Ascending aorta (tissue), 2 donors: Measurements from ENCODE around the gene LAMA2. TPM values are rescaled to one million over a fixed set of nuclear protein-coding genes. Genes with fewer than 3 reads are reported as not detected.

Experiments
- DNase-seq, 2 donors: peaks; one replicate each; pipeline ENCODE4 v3.0.0-alpha.2; 2019; ENCODE audit warnings: low spot score in 2 of 2
- H3K27ac ChIP-seq, 2 donors: fragments of 200-600 bp; sonication (generic); one replicate each; pipeline ENCODE4 v1.5.1; 2016 to 2017; ENCODE audit warnings: mild to moderate bottlenecking in 1 of 2
- H3K27me3 ChIP-seq: fragments of 200-600 bp; sonication (generic); one replicate; pipeline ENCODE4 v1.5.1; 2017
- H3K36me3 ChIP-seq, 2 donors: fragments of 200-600 bp; sonication (generic); one replicate each; pipeline ENCODE4 v1.5.1; 2016
- H3K4me1 ChIP-seq, 2 donors: fragments of 200-600 bp; sonication (generic); one replicate each; pipeline ENCODE4 v1.5.1; 2016 to 2017; ENCODE audit warnings: mild to moderate bottlenecking in 1 of 2
- H3K4me3 ChIP-seq, 2 donors: fragments of 200-600 bp; sonication (generic); one replicate each; pipeline ENCODE4 v1.5.1; 2016 to 2017; ENCODE audit warnings: mild to moderate bottlenecking in 1 of 2
- H3K9me3 ChIP-seq, 2 donors: fragments of 200-600 bp; sonication (generic); one replicate each; pipeline ENCODE4 v1.5.1; 2016
- intact Hi-C: fragments of 100-400 bp; cut with DNase I; formaldehyde crosslinking; loops from one replicate; pipeline ENCODE4 v1.15.1; 2023
- total RNA-seq: library from RNA; depleted of rRNA; stranded (reverse); fragments of >200 nt; gene quantifications from one replicate; pipeline ENCODE4 v1.1.0, GENCODE V29; 2016
- TF ChIP-seq, protein P1 (sequence below), 3 experiments: fragments of 200-600 bp in 2 of 3; fragments of 450-650 bp in 1 of 3; sonication (generic) in 2 of 3; IDR thresholded peaks; one replicate each; pipeline ENCODE4 v1.5.1; 2016 to 2019; ENCODE audit warnings: antibody characterized with exemption in 3 of 3, mild to moderate bottlenecking in 1 of 3, moderate library complexity in 1 of 3

LAMA2 gene
- total RNA-seq, 1 donor from 2014 or later, result 45.2 TPM

GRCh38 chr6:128888444-128889175 lies 5.7 kb downstream of the LAMA2 start:
- H3K4me3 ChIP-seq, result no peak overlapping the region
- intact Hi-C loops, result no loop called here
- TF ChIP-seq, protein P1, sequence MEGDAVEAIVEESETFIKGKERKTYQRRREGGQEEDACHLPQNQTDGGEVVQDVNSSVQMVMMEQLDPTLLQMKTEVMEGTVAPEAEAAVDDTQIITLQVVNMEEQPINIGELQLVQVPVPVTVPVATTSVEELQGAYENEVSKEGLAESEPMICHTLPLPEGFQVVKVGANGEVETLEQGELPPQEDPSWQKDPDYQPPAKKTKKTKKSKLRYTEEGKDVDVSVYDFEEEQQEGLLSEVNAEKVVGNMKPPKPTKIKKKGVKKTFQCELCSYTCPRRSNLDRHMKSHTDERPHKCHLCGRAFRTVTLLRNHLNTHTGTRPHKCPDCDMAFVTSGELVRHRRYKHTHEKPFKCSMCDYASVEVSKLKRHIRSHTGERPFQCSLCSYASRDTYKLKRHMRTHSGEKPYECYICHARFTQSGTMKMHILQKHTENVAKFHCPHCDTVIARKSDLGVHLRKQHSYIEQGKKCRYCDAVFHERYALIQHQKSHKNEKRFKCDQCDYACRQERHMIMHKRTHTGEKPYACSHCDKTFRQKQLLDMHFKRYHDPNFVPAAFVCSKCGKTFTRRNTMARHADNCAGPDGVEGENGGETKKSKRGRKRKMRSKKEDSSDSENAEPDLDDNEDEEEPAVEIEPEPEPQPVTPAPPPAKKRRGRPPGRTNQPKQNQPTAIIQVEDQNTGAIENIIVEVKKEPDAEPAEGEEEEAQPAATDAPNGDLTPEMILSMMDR (IDR thresholded peaks at IDR 0.05), result no peak
- H3K4me1 ChIP-seq, result no peaks in the 10 kb centered on the region
- H3K27me3 ChIP-seq, result no peaks in the 10 kb centered on the region
- H3K27ac ChIP-seq, result no peak overlapping the region
- no peaks in the 10 kb centered on the region for H3K9me3 ChIP-seq
- DNase-seq, result no peak
- no peaks in the 10 kb centered on the region for H3K36me3 ChIP-seq

GRCh38 chr6:128889870-128890269 lies 6.9 kb downstream of the LAMA2 start:
- Histone ChIP-seq H3K27ac (no peak overlapping the region), H3K4me1 (no peaks in the 10 kb centered on the region), H3K36me3 (no peaks in the 10 kb centered on the region), H3K9me3 (no peaks in the 10 kb centered on the region), H3K4me3 (no peak overlapping the region), H3K27me3 (no peaks in the 10 kb centered on the region)
- intact Hi-C loops, result no loop called here
- no peak for DNase-seq
- TF ChIP-seq, protein P1 (IDR thresholded peaks at IDR 0.05), result no peak

DNA sequence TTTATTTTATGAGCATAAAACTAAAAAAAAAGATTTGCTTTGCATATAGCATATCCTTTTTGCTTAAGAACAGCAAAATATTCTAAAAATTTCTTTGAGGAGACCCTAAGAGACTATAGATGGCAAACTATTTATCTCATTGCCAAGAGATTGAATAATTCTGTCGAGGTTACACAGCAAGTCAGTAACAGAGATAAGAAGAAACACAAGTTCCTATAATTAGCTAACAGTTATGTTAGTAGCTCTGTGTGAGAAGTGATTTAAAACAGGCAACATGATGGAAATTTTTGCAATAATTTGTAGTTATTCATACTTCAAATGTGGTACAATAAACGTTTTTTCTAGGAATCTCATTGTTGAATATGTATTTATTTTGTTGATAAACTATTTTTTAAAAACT lies 9.1 kb downstream of the LAMA2 start:
- H3K27me3 ChIP-seq, result no peaks in the 10 kb centered on the region
- no peak overlapping the region for H3K4me3 ChIP-seq
- no peak overlapping the region for H3K27ac ChIP-seq
- TF ChIP-seq, protein P1 (IDR thresholded peaks at IDR 0.05), result no peak
- no peaks in the 10 kb centered on the region for H3K9me3 ChIP-seq
- H3K36me3 ChIP-seq, result no peaks in the 10 kb centered on the region
- no peaks in the 10 kb centered on the region for H3K4me1 ChIP-seq
- intact Hi-C loops, result no loop called here
- no peak for DNase-seq

- Histone ChIP-seq H3K27me3 (no peaks in the 10 kb centered on the region), H3K4me3 (no peak overlapping the region), H3K27ac (no peak overlapping the region), H3K4me1 (no peaks in the 10 kb centered on the region), H3K36me3 (no peaks in the 10 kb centered on the region), H3K9me3 (no peaks in the 10 kb centered on the region)
- DNase-seq, result no peak
- intact Hi-C loops, result no loop called here
- TF ChIP-seq, protein P1 (IDR thresholded peaks at IDR 0.05), result no peak
These were observed 16.6 kb downstream of the LAMA2 start for GRCh38 chr6:128899341-128900050.

DNA sequence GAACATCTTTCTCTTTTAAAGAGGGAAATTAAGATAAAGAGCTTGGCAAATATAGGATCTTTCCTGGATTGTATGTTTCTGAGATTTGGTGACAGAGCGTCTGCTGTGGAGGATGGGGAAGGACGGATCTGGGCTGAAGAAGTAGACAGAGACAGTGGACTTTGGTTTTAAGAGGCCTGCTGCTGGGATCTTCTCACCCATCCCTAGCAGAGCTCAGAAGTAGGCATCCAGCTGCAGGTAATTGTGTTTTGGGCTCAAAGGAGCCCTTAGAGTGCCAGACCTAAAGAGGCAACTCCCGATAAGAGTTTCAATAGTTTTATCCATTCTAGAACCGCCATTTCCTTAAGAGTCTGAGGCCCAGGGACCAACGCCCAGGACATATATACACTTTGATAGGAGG lies 20.8 kb downstream of the LAMA2 start:
- Histone ChIP-seq H3K9me3 (no peaks in the 10 kb centered on the region), H3K36me3 (no peaks in the 10 kb centered on the region), H3K27ac (no peak overlapping the region), H3K27me3 (no peaks in the 10 kb centered on the region), H3K4me1 (no peaks in the 10 kb centered on the region), H3K4me3 (no peak overlapping the region)
- no peak for DNase-seq
- TF ChIP-seq, protein P1 (IDR thresholded peaks at IDR 0.05), result no peak
- intact Hi-C loops, result no loop called here
